CD4-positive, alpha-beta T cell (primary cell): ENCODE measurements around the gene HABP2. TPM values are rescaled to one million over a fixed set of nuclear protein-coding genes. Genes with fewer than 3 reads are reported as not detected.

Experiments used
- ATAC-seq: fragments of 200-7000 bp; cut with Tn5 transposase; one replicate; pipeline ENCODE4 v1.10.0; 2022; ENCODE audit warnings: mild to moderate bottlenecking; ENCODE audit not compliant: poor library complexity
- CTCF ChIA-PET: fragments of 350-600 bp; sonication (Branson Sonifier 250); formaldehyde crosslinking; loops from one replicate; lab custom pipeline; 2021; ENCODE audit warnings: antibody characterized with exemption, inconsistent platforms; lab: Charles Lee
- POLR2A ChIA-PET: fragments of 350-600 bp; sonication (Branson Sonifier 250); formaldehyde crosslinking; loops from one replicate; lab custom pipeline; 2021; ENCODE audit warnings: antibody characterized with exemption, inconsistent platforms; lab: Charles Lee
- DNase-seq, 14 experiments: peaks; one replicate each; pipeline ENCODE4 v3.0.0-alpha.2; 2013 to 2020; ENCODE audit warnings: mixed read lengths in 2 of 14
- H3K27ac ChIP-seq, 2 donors: one replicate each; pipeline versions ENCODE4 v1.5.1 to v1.7.0; 2013; ENCODE audit warnings: low read length in 2 of 2, low read depth in 1 of 2, mild to moderate bottlenecking in 1 of 2
- H3K27me3 ChIP-seq, 2 experiments: 1 replicate in 1 of 2; 2 replicates in 1 of 2; pipeline versions ENCODE4 v1.6.1 to v1.7.0; 2013; ENCODE audit warnings: low read length in 2 of 2, control low read depth in 1 of 2, mild to moderate bottlenecking in 1 of 2, moderate library complexity in 1 of 2; ENCODE audit not compliant: insufficient read depth in 2 of 2, control insufficient read depth in 1 of 2
- H3K36me3 ChIP-seq: one replicate; pipeline ENCODE4 v1.6.1; 2013; ENCODE audit warnings: low read length, control low read depth; ENCODE audit not compliant: insufficient read depth
- H3K4me1 ChIP-seq: one replicate; pipeline ENCODE4 v1.6.1; 2013; ENCODE audit warnings: low read length, control low read depth; ENCODE audit not compliant: insufficient read depth
- H3K4me3 ChIP-seq: one replicate; pipeline ENCODE4 v1.5.1; 2013; ENCODE audit warnings: mild to moderate bottlenecking, low read length, moderate library complexity
- H3K9me3 ChIP-seq, 2 experiments: 1 replicate in 1 of 2; 2 replicates in 1 of 2; pipeline versions ENCODE4 v1.6.1 to v1.7.0; 2013; ENCODE audit warnings: low read length in 2 of 2, mild to moderate bottlenecking in 2 of 2, control low read depth in 1 of 2, moderate library complexity in 1 of 2; ENCODE audit not compliant: control insufficient read depth in 1 of 2, insufficient read depth in 1 of 2
- H3K27ac Mint-ChIP-seq: one replicate; pipeline ENCODE4 v1.8.0; 2020; ENCODE audit warnings: mixed read lengths
- H3K27me3 Mint-ChIP-seq: one replicate; pipeline ENCODE4 v1.8.0; 2021; ENCODE audit warnings: mixed read lengths
- H3K36me3 Mint-ChIP-seq: one replicate; pipeline ENCODE4 v1.8.0; 2021; ENCODE audit warnings: low read depth, mixed read lengths
- H3K4me1 Mint-ChIP-seq: one replicate; pipeline ENCODE4 v1.8.0; 2021; ENCODE audit warnings: low read depth, mixed read lengths
- H3K4me3 Mint-ChIP-seq: one replicate; pipeline ENCODE4 v1.8.0; 2020; ENCODE audit warnings: mild to moderate bottlenecking, mixed read lengths
- H3K9me3 Mint-ChIP-seq: one replicate; pipeline ENCODE4 v1.8.0; 2020; ENCODE audit warnings: mixed read lengths
- CTCF ChIP-seq: fragments of 200-600 bp; IDR thresholded peaks from one replicate; pipeline ENCODE4 v1.8.0; 2022; ENCODE audit warnings: antibody characterized with exemption, mild to moderate bottlenecking
- intact Hi-C, 2 experiments: fragments of 100-400 bp; cut with DNase I in 1 of 2; cut with micrococcal nuclease in 1 of 2; formaldehyde crosslinking; loops; one replicate each; pipeline versions ENCODE4 v1.15.1 to v1.9.0; 2023 to 2025; cut with DNase I, micrococcal nuclease
- total RNA-seq, 174 experiments: library from RNA in 2 of 174; stranded (reverse) in 2 of 174; gene quantifications; one replicate each; pipeline ENCODE4 v1.2.3 and lab custom pipeline; 2021 to 2026

Gene HABP2
- total RNA-seq, 2 experiments from 2014 or later = not detected

DNA sequence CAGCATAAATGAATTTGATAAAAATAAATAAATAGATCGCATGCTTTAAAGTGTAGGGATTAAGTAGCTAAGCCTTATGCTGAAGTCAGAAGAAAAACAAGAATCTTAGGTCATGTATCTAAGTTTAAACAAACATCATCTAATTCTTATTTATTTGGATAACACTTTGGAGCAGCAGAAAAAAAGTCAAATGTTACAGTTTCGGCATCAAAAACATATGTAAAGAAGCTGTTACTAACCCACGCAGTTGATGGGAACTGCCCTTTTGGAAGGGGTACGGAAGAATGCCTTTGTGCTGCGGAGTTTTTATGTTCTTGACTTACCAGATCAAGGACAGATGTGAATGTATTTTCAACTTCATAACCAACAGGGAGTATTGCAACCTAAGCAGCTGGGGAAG is 37.3 kb upstream of the HABP2 start:
- no peak overlapping the region for H3K4me3 ChIP-seq
- ATAC-seq (no peak), DNase-seq (no peak)
- TF ChIP-seq CTCF = no peak
- H3K4me1 ChIP-seq = no peaks in the 10 kb centered on the region
- no peaks in the 10 kb centered on the region for H3K36me3 ChIP-seq
- CTCF ChIA-PET = no interaction called here
- intact Hi-C loops = no loop called here
- H3K9me3 ChIP-seq = peaks cover 9 to 10% of the 10 kb centered on the region in 2 experiments
- no peaks in the 10 kb centered on the region for H3K4me1 Mint-ChIP-seq
- H3K9me3 Mint-ChIP-seq = peaks cover 5% of the 10 kb centered on the region
- H3K27ac Mint-ChIP-seq = no peak overlapping the region
- POLR2A ChIA-PET = no interaction called here
- H3K27me3 Mint-ChIP-seq = peaks cover 14% of the 10 kb centered on the region
- H3K27ac ChIP-seq = no peak overlapping the region
- H3K36me3 Mint-ChIP-seq = no peaks in the 10 kb centered on the region
- H3K4me3 Mint-ChIP-seq = no peak overlapping the region
- peaks cover 0 to 6% of the 10 kb centered on the region in 2 experiments for H3K27me3 ChIP-seq

- no peaks in the 10 kb centered on the region for H3K36me3 Mint-ChIP-seq
- peaks cover 17% of the 10 kb centered on the region for H3K27me3 Mint-ChIP-seq
- H3K4me3 Mint-ChIP-seq = no peak overlapping the region
- Histone ChIP-seq H3K9me3 (peaks cover 9 to 10% of the 10 kb centered on the region in 2 experiments), H3K4me1 (no peaks in the 10 kb centered on the region), H3K4me3 (no peak overlapping the region), H3K36me3 (no peaks in the 10 kb centered on the region), H3K27ac (no peak overlapping the region), H3K27me3 (peaks cover 0 to 6% of the 10 kb centered on the region in 2 experiments)
- TF ChIP-seq CTCF = no peak
- ChIA-PET CTCF (no interaction called here), POLR2A (no interaction called here)
- H3K27ac Mint-ChIP-seq = no peak overlapping the region
- ATAC-seq = no peak
- intact Hi-C loops = no loop called here
- DNase-seq = no peak
- H3K4me1 Mint-ChIP-seq = no peaks in the 10 kb centered on the region
- H3K9me3 Mint-ChIP-seq = peaks cover 5% of the 10 kb centered on the region
Observed at GRCh38 chr10:113516061-113516460, 36.8 kb upstream of the HABP2 start.

GRCh38 chr10:113517165-113517900 is 35.5 kb upstream of the HABP2 start:
- H3K9me3 Mint-ChIP-seq = no peaks in the 10 kb centered on the region
- CTCF ChIA-PET = no interaction called here

More at GRCh38 chr10:113517165-113517900, 35.5 kb upstream of the HABP2 start:
- Mint-ChIP-seq H3K4me3 (no peak overlapping the region), H3K36me3 (no peaks in the 10 kb centered on the region), H3K27me3 (peaks cover 19% of the 10 kb centered on the region), H3K27ac (no peak overlapping the region), H3K4me1 (no peaks in the 10 kb centered on the region)
- DNase-seq (no peak), ATAC-seq (no peak)
- intact Hi-C loops = no loop called here
- H3K9me3 ChIP-seq = peaks cover 5 to 9% of the 10 kb centered on the region in 2 experiments
- H3K27ac ChIP-seq = no peak overlapping the region
- TF ChIP-seq CTCF = no peak
- no peak overlapping the region for H3K4me3 ChIP-seq
- H3K27me3 ChIP-seq = peaks cover 0 to 6% of the 10 kb centered on the region in 2 experiments
- POLR2A ChIA-PET = no interaction called here
- no peaks in the 10 kb centered on the region for H3K36me3 ChIP-seq
- H3K4me1 ChIP-seq = no peaks in the 10 kb centered on the region
